SW 1271 (cell line): ENCODE measurements around the gene PPM1E.
"Not testable (repeated sequence)": the region's sequence is repeated elsewhere in the genome, so short reads cannot be mapped to it uniquely, and the experiment has no call there.

ENCODE experiments used
- DNase-seq, 2 experiments: peaks; one replicate each; lab custom pipeline; 2025; lab: John Stamatoyannopoulos, UW

Gene PPM1E

GRCh38 chr17:58755577-58756245, at the start of gene PPM1E:
Gene PPM1E (plus strand): TSS chr17:58755854.
- DNase-seq: peak in 1 of 2 experiments; percentile 49

- DNase-seq: no peak
These were observed 49.1 kb upstream of the PPM1E start for GRCh38 chr17:58706351-58707140.

- peak in 1 of 2 experiments; percentile 34 for DNase-seq
These were observed 44.6 kb upstream of the PPM1E start for GRCh38 chr17:58710948-58711552.

- no peak for DNase-seq
These were observed 33.4 kb upstream of the PPM1E start for GRCh38 chr17:58722274-58722673.

GRCh38 chr17:58722696-58723095, 33.0 kb upstream of the PPM1E start:
- DNase-seq: no peak

- no peak for DNase-seq
These were observed 26.9 kb upstream of the PPM1E start for GRCh38 chr17:58728798-58729197.

GRCh38 chr17:58730937-58731336, 24.7 kb upstream of the PPM1E start:
- DNase-seq: no peak

- DNase-seq: no peak
These were observed 21.6 kb upstream of the PPM1E start for GRCh38 chr17:58734040-58734439.

- no peak for DNase-seq
These were observed 20.8 kb upstream of the PPM1E start for GRCh38 chr17:58734811-58735210.

- no peak for DNase-seq
These were observed 14.5 kb upstream of the PPM1E start for GRCh38 chr17:58741121-58741625.

GRCh38 chr17:58747674-58748073, 8.0 kb upstream of the PPM1E start:
- no peak for DNase-seq

GRCh38 chr17:58749627-58750026, 6.0 kb upstream of the PPM1E start:
- not testable (repeated sequence) for DNase-seq

- no peak for DNase-seq
These were observed 2.6 kb upstream of the PPM1E start for GRCh38 chr17:58753026-58753425.

GRCh38 chr17:58755269-58755576, 431 bp upstream of the PPM1E start:
- no peak for DNase-seq

GRCh38 chr17:58756246-58757161, 850 bp downstream of the PPM1E start:
- no peak for DNase-seq

GRCh38 chr17:58757162-58757613, 1.5 kb downstream of the PPM1E start:
- no peak for DNase-seq

- no peak for DNase-seq
These were observed 3.2 kb downstream of the PPM1E start for GRCh38 chr17:58758890-58759289.

- no peak for DNase-seq
These were observed 3.9 kb downstream of the PPM1E start for GRCh38 chr17:58759522-58759921.

GRCh38 chr17:58760248-58760647, 4.6 kb downstream of the PPM1E start:
- no peak for DNase-seq

- no peak for DNase-seq
These were observed 7.6 kb downstream of the PPM1E start for GRCh38 chr17:58763263-58763662.

GRCh38 chr17:58764373-58764772, 8.7 kb downstream of the PPM1E start:
- DNase-seq: no peak

- not testable (repeated sequence) for DNase-seq
These were observed 22.8 kb downstream of the PPM1E start for GRCh38 chr17:58778482-58778881.
